ENCODE measurements around the gene ZBTB48.
"Not testable (repeated sequence)": the region's sequence is repeated elsewhere in the genome, so short reads cannot be mapped to it uniquely, and the experiment has no call there.

GRCh38 chr1:6599991-6600390 lies 20.2 kb downstream of the ZBTB48 start:
- TF ChIP-seq CTCF (conservative IDR thresholded peaks at IDR 0.05 in 1 of 2, IDR thresholded peaks at IDR 0.05 in 1 of 2; ENCODE audit: extremely low read depth in 1 of 2, insufficient read depth in 1 of 2, low read depth in 1 of 2, low read length in 2 of 2); EZH2 (IDR thresholded peaks at IDR 0.05; ENCODE audit: borderline replicate concordance, low read length): not testable (repeated sequence)

All from mammary epithelial cell (primary cell).